AG09309 (cell line): ENCODE results near the gene ADRA2A.

Experiments used
- DNase-seq: peaks from one replicate; pipeline ENCODE4 v3.0.0-alpha.2; 2010; ENCODE audit warnings: low read depth
- H3K4me3 ChIP-seq: 2 replicates; pipeline ENCODE4 v1.5.1; 2011; ENCODE audit warnings: mild to moderate bottlenecking, low read depth, low read length, moderate library complexity; ENCODE audit not compliant: control insufficient read depth
- CTCF ChIP-seq: IDR thresholded peaks from 2 replicates; pipeline ENCODE4 v1.5.1; 2011; ENCODE audit warnings: mild to moderate bottlenecking, low read depth, low read length, inconsistent platforms; ENCODE audit not compliant: insufficient read depth, control insufficient read depth; ENCODE audit errors: missing control alignments

The ADRA2A gene

GRCh38 chr10:111082102-111082975, 5.5 kb downstream of the ADRA2A start:
- H3K4me3 ChIP-seq, result no peak overlapping the region
- no peak for DNase-seq
- no peak for TF ChIP-seq CTCF

GRCh38 chr10:111083222-111084095, 6.6 kb downstream of the ADRA2A start:
- no peak for DNase-seq
- no peak for TF ChIP-seq CTCF
- no peak overlapping the region for H3K4me3 ChIP-seq

GRCh38 chr10:111084366-111085255, 7.8 kb downstream of the ADRA2A start:
- no peak for TF ChIP-seq CTCF
- DNase-seq, result no peak
- no peak overlapping the region for H3K4me3 ChIP-seq

- DNase-seq, result no peak
- no peak for TF ChIP-seq CTCF
- H3K4me3 ChIP-seq, result no peak overlapping the region
These were observed 9.0 kb downstream of the ADRA2A start for GRCh38 chr10:111085690-111086353.

- no peak for DNase-seq
- no peak for TF ChIP-seq CTCF
- H3K4me3 ChIP-seq, result no peak overlapping the region
These were observed 9.7 kb downstream of the ADRA2A start for GRCh38 chr10:111086574-111086973.
